GM19351 (cell line): Measurements from ENCODE around the gene DENND6B.
"Not testable (repeated sequence)": the region's sequence is repeated elsewhere in the genome, so short reads cannot be mapped to it uniquely, and the experiment has no call there.

Source experiments
- ATAC-seq: cut with Tn5 transposase; IDR thresholded peaks from one replicate; pipeline ENCODE4 v1.9.1; 2021; ENCODE audit warnings: mild to moderate bottlenecking, moderate library complexity; ENCODE audit not compliant: unreplicated experiment

DENND6B gene

GRCh38 chr22:50326956-50327710 lies at the start of gene DENND6B:
TSS of gene DENND6B (minus strand) at chr22:50327012. CDS start at chr22:50326988, 24 bp downstream.
- ATAC-seq = peak; percentile 80

GRCh38 chr22:50376085-50376651 lies 49.4 kb upstream of the DENND6B start:
- ATAC-seq = no peak

- no peak for ATAC-seq
These were observed 44.4 kb upstream of the DENND6B start for GRCh38 chr22:50371101-50371648.

GRCh38 chr22:50367778-50368500 lies 41.1 kb upstream of the DENND6B start:
- ATAC-seq = no peak

- ATAC-seq = not testable (repeated sequence)
These were observed 37.0 kb upstream of the DENND6B start for GRCh38 chr22:50363803-50364194.

- no peak for ATAC-seq
These were observed 36.5 kb upstream of the DENND6B start for GRCh38 chr22:50363166-50363802.

GRCh38 chr22:50361688-50362087 lies 34.9 kb upstream of the DENND6B start:
- ATAC-seq = no peak

- ATAC-seq = no peak
These were observed 34.4 kb upstream of the DENND6B start for GRCh38 chr22:50361222-50361621.

GRCh38 chr22:50360578-50360977 lies 33.8 kb upstream of the DENND6B start:
- no peak for ATAC-seq

- ATAC-seq = no peak
These were observed 30.9 kb upstream of the DENND6B start for GRCh38 chr22:50357756-50358155.

- no peak for ATAC-seq
These were observed 30.4 kb upstream of the DENND6B start for GRCh38 chr22:50357222-50357621.

- ATAC-seq = no peak
These were observed 29.4 kb upstream of the DENND6B start for GRCh38 chr22:50356186-50356585.

GRCh38 chr22:50348058-50348457 lies 21.2 kb upstream of the DENND6B start:
- no peak for ATAC-seq

GRCh38 chr22:50347157-50347556 lies 20.3 kb upstream of the DENND6B start:
- no peak for ATAC-seq

GRCh38 chr22:50346470-50346869 lies 19.7 kb upstream of the DENND6B start:
- no peak for ATAC-seq

- ATAC-seq = no peak
These were observed 16.7 kb upstream of the DENND6B start for GRCh38 chr22:50343541-50343935.

GRCh38 chr22:50342651-50343540 lies 16.1 kb upstream of the DENND6B start, which contains the start of gene PPP6R2:
TSS of gene PPP6R2 (plus strand) at chr22:50343327. CDS start at chr22:50393909, 50,582 bp downstream.
- peak; percentile 66 for ATAC-seq

GRCh38 chr22:50341977-50342650 lies 15.3 kb upstream of the DENND6B start:
- no peak for ATAC-seq
